Stimulated activated CD8-positive, alpha-beta memory T cell treated with anti-CD3 and anti-CD28 coated beads, Interleukin-4, amount 100 ng/mL, for 1 hour (primary cell): ENCODE results near the gene CCDC188.

Source experiments
- DNase-seq, 2 donors: peaks; one replicate each; pipeline ENCODE4 v3.0.0-alpha.2; 2020; ENCODE audit warnings: low read depth in 2 of 2, low spot score in 1 of 2

Gene CCDC188

GRCh38 chr22:20108757-20109230, 42.1 kb downstream of the CCDC188 start:
- no peak for DNase-seq

GRCh38 chr22:20107951-20108756, 42.7 kb downstream of the CCDC188 start:
- no peak for DNase-seq

GRCh38 chr22:20107471-20107901, 43.4 kb downstream of the CCDC188 start:
- DNase-seq, result no peak

GRCh38 chr22:20106849-20107237, 44.0 kb downstream of the CCDC188 start:
- DNase-seq, result no peak

GRCh38 chr22:20106205-20106848, 44.5 kb downstream of the CCDC188 start:
- DNase-seq, result no peak

- no peak for DNase-seq
Measured at GRCh38 chr22:20105456-20106204, 45.2 kb downstream of the CCDC188 start.

- DNase-seq, result no peak
Measured at GRCh38 chr22:20102203-20102780, 48.6 kb downstream of the CCDC188 start.

- no peak for DNase-seq
Measured at GRCh38 chr22:20101638-20102037, 49.2 kb downstream of the CCDC188 start.

GRCh38 chr22:20099099-20099711, 51.6 kb downstream of the CCDC188 start:
- no peak for DNase-seq
